Measurements from ENCODE around the gene CADPS2. TPM values are rescaled to one million over a fixed set of nuclear protein-coding genes. Genes with fewer than 3 reads are reported as not detected.
A peak's percentile ranks its signal among the peaks of the same experiment; 100 is the strongest.

The CADPS2 gene
- total and polyA plus RNA-seq, 5 donors from 2014 or later, result 0.07 TPM; not detected in 4

GRCh38 chr7:122896509-122896908, 10.2 kb upstream of the CADPS2 start:
- Mint-ChIP-seq H3K4me3 (no peak overlapping the region), H3K9me3 (peaks cover 0 to 4% (median 0%) of the 10 kb centered on the region in 7 donors), H3K27ac (no peak overlapping the region), H3K36me3 (no peaks in the 10 kb centered on the region), H3K27me3 (no peaks in the 10 kb centered on the region), H3K4me1 (no peaks in the 10 kb centered on the region)
- Histone ChIP-seq H3K27me3 (ENCODE audit: control insufficient read depth, insufficient read depth, low read length) (no peaks in the 10 kb centered on the region), H3K9me3 (ENCODE audit: control insufficient read depth in 2 of 2, low read length in 2 of 2) (no peaks in the 10 kb centered on the region), H3K36me3 (ENCODE audit: control insufficient read depth, insufficient read depth, low read length) (no peaks in the 10 kb centered on the region), H3K4me1 (ENCODE audit: control insufficient read depth, insufficient read depth, low read length, poor library complexity, severe bottlenecking) (no peaks in the 10 kb centered on the region), H3K27ac (ENCODE audit: insufficient read depth, low read length, poor library complexity, severe bottlenecking) (no peak overlapping the region), H3K4me3 (ENCODE audit: low read depth, low read length) (no peak overlapping the region)
- DNase-seq, result no peak
- ATAC-seq (ENCODE audit: low read depth in 2 of 2), result no peak

- Histone ChIP-seq H3K9me3 (ENCODE audit: control insufficient read depth in 2 of 2, low read length in 2 of 2) (no peaks in the 10 kb centered on the region), H3K4me1 (ENCODE audit: control insufficient read depth, insufficient read depth, low read length, poor library complexity, severe bottlenecking) (no peaks in the 10 kb centered on the region), H3K36me3 (ENCODE audit: control insufficient read depth, insufficient read depth, low read length) (no peaks in the 10 kb centered on the region), H3K27me3 (ENCODE audit: control insufficient read depth, insufficient read depth, low read length) (no peaks in the 10 kb centered on the region), H3K27ac (ENCODE audit: insufficient read depth, low read length, poor library complexity, severe bottlenecking) (no peak overlapping the region), H3K4me3 (ENCODE audit: low read depth, low read length) (no peak overlapping the region)
- H3K27ac Mint-ChIP-seq, result no peak overlapping the region
- H3K9me3 Mint-ChIP-seq, result peaks cover 0 to 2% (median 1%) of the 10 kb centered on the region in 7 donors
- no peaks in the 10 kb centered on the region for H3K4me1 Mint-ChIP-seq
- H3K27me3 Mint-ChIP-seq, result peaks cover 12% of the 10 kb centered on the region
- no peak for DNase-seq
- no peak overlapping the region for H3K4me3 Mint-ChIP-seq
- H3K36me3 Mint-ChIP-seq, result no peaks in the 10 kb centered on the region
- no peak for ATAC-seq (ENCODE audit: low read depth in 2 of 2)
These were observed 7.2 kb upstream of the CADPS2 start for GRCh38 chr7:122893486-122893885.

- Mint-ChIP-seq H3K27ac (no peak overlapping the region), H3K4me3 (no peak overlapping the region), H3K27me3 (peaks cover 47% of the 10 kb centered on the region), H3K36me3 (no peaks in the 10 kb centered on the region), H3K4me1 (peaks cover 0 to 6% (median 2%) of the 10 kb centered on the region in 4 donors), H3K9me3 (peaks cover 0 to 2% (median 1%) of the 10 kb centered on the region in 7 donors)
- ATAC-seq (ENCODE audit: low read depth in 2 of 2) (no peak), DNase-seq (no peak)
- H3K27ac ChIP-seq (ENCODE audit: insufficient read depth, low read length, poor library complexity, severe bottlenecking), result no peak overlapping the region
- H3K9me3 ChIP-seq (ENCODE audit: control insufficient read depth in 2 of 2, low read length in 2 of 2), result no peaks in the 10 kb centered on the region
- H3K4me3 ChIP-seq (ENCODE audit: low read depth, low read length), result no peak overlapping the region
- H3K27me3 ChIP-seq (ENCODE audit: control insufficient read depth, insufficient read depth, low read length), result peaks cover 16% of the 10 kb centered on the region
- no peaks in the 10 kb centered on the region for H3K36me3 ChIP-seq (ENCODE audit: control insufficient read depth, insufficient read depth, low read length)
- H3K4me1 ChIP-seq (ENCODE audit: control insufficient read depth, insufficient read depth, low read length, poor library complexity, severe bottlenecking), result peaks cover 6% of the 10 kb centered on the region
These were observed 2.9 kb upstream of the CADPS2 start for GRCh38 chr7:122889116-122889515.

- H3K4me3 Mint-ChIP-seq, result no peak overlapping the region
- H3K4me1 Mint-ChIP-seq, result peaks cover 0 to 6% (median 2%) of the 10 kb centered on the region in 4 donors
- no peak for DNase-seq
- no peaks in the 10 kb centered on the region for H3K9me3 ChIP-seq (ENCODE audit: control insufficient read depth in 2 of 2, low read length in 2 of 2)
- H3K4me3 ChIP-seq (ENCODE audit: low read depth, low read length), result no peak overlapping the region
- no peaks in the 10 kb centered on the region for H3K36me3 Mint-ChIP-seq
- no peaks in the 10 kb centered on the region for H3K36me3 ChIP-seq (ENCODE audit: control insufficient read depth, insufficient read depth, low read length)
- no peak overlapping the region for H3K27ac ChIP-seq (ENCODE audit: insufficient read depth, low read length, poor library complexity, severe bottlenecking)
- ATAC-seq (ENCODE audit: low read depth in 2 of 2), result no peak
- peaks cover 0 to 2% (median 1%) of the 10 kb centered on the region in 7 donors for H3K9me3 Mint-ChIP-seq
- H3K27ac Mint-ChIP-seq, result no peak overlapping the region
- peaks cover 57% of the 10 kb centered on the region for H3K27me3 Mint-ChIP-seq
- peaks cover 16% of the 10 kb centered on the region for H3K27me3 ChIP-seq (ENCODE audit: control insufficient read depth, insufficient read depth, low read length)
- H3K4me1 ChIP-seq (ENCODE audit: control insufficient read depth, insufficient read depth, low read length, poor library complexity, severe bottlenecking), result peaks cover 6% of the 10 kb centered on the region
These were observed 1.6 kb upstream of the CADPS2 start for GRCh38 chr7:122887848-122888247.

GRCh38 chr7:122887198-122887597, 938 bp upstream of the CADPS2 start:
- no peaks in the 10 kb centered on the region for H3K36me3 Mint-ChIP-seq
- peaks cover 63% of the 10 kb centered on the region for H3K27me3 Mint-ChIP-seq
- Histone ChIP-seq H3K4me1 (ENCODE audit: control insufficient read depth, insufficient read depth, low read length, poor library complexity, severe bottlenecking) (peaks cover 6% of the 10 kb centered on the region), H3K4me3 (ENCODE audit: low read depth, low read length) (no peak overlapping the region), H3K9me3 (ENCODE audit: control insufficient read depth in 2 of 2, low read length in 2 of 2) (no peaks in the 10 kb centered on the region), H3K36me3 (ENCODE audit: control insufficient read depth, insufficient read depth, low read length) (no peaks in the 10 kb centered on the region), H3K27ac (ENCODE audit: insufficient read depth, low read length, poor library complexity, severe bottlenecking) (no peak overlapping the region), H3K27me3 (ENCODE audit: control insufficient read depth, insufficient read depth, low read length) (peaks cover 19% of the 10 kb centered on the region)
- peak overlapping the region in 1 of 4 donors; percentile 22 for H3K4me3 Mint-ChIP-seq
- no peak overlapping the region for H3K27ac Mint-ChIP-seq
- ATAC-seq (ENCODE audit: low read depth in 2 of 2), result no peak
- no peak for DNase-seq
- peaks cover 0 to 3% (median 1%) of the 10 kb centered on the region in 7 donors for H3K9me3 Mint-ChIP-seq
- peaks cover 0 to 6% (median 2%) of the 10 kb centered on the region in 4 donors for H3K4me1 Mint-ChIP-seq

GRCh38 chr7:122885583-122886356, 490 bp downstream of the CADPS2 start:
- ATAC-seq (ENCODE audit: low read depth in 2 of 2), result no peak
- Histone ChIP-seq H3K9me3 (ENCODE audit: control insufficient read depth in 2 of 2, low read length in 2 of 2) (no peaks in the 10 kb centered on the region), H3K27me3 (ENCODE audit: control insufficient read depth, insufficient read depth, low read length) (peaks cover 19% of the 10 kb centered on the region), H3K4me3 (ENCODE audit: low read depth, low read length) (no peak overlapping the region), H3K36me3 (ENCODE audit: control insufficient read depth, insufficient read depth, low read length) (no peaks in the 10 kb centered on the region), H3K27ac (ENCODE audit: insufficient read depth, low read length, poor library complexity, severe bottlenecking) (no peak overlapping the region), H3K4me1 (ENCODE audit: control insufficient read depth, insufficient read depth, low read length, poor library complexity, severe bottlenecking) (peaks cover 6% of the 10 kb centered on the region)
- Mint-ChIP-seq H3K4me1 (peaks cover 0 to 6% (median 2%) of the 10 kb centered on the region in 4 donors), H3K4me3 (peak overlapping the region in 1 of 4 donors; percentile 9), H3K27ac (no peak overlapping the region), H3K27me3 (peaks cover 59% of the 10 kb centered on the region), H3K36me3 (no peaks in the 10 kb centered on the region), H3K9me3 (peaks cover 0 to 3% (median 1%) of the 10 kb centered on the region in 7 donors)
- no peak for DNase-seq

GRCh38 chr7:122884186-122884585, 2.1 kb downstream of the CADPS2 start:
- Histone ChIP-seq H3K4me3 (ENCODE audit: low read depth, low read length) (no peak overlapping the region), H3K27me3 (ENCODE audit: control insufficient read depth, insufficient read depth, low read length) (peaks cover 19% of the 10 kb centered on the region), H3K27ac (ENCODE audit: insufficient read depth, low read length, poor library complexity, severe bottlenecking) (no peak overlapping the region), H3K4me1 (ENCODE audit: control insufficient read depth, insufficient read depth, low read length, poor library complexity, severe bottlenecking) (peaks cover 6% of the 10 kb centered on the region), H3K36me3 (ENCODE audit: control insufficient read depth, insufficient read depth, low read length) (no peaks in the 10 kb centered on the region), H3K9me3 (ENCODE audit: control insufficient read depth in 2 of 2, low read length in 2 of 2) (no peaks in the 10 kb centered on the region)
- no peaks in the 10 kb centered on the region for H3K36me3 Mint-ChIP-seq
- DNase-seq, result no peak
- no peak overlapping the region for H3K4me3 Mint-ChIP-seq
- ATAC-seq (ENCODE audit: low read depth in 2 of 2), result no peak
- peaks cover 0 to 2% (median under 1%) of the 10 kb centered on the region in 7 donors for H3K9me3 Mint-ChIP-seq
- peaks cover 0 to 6% (median 2%) of the 10 kb centered on the region in 4 donors for H3K4me1 Mint-ChIP-seq
- H3K27ac Mint-ChIP-seq, result no peak overlapping the region
- H3K27me3 Mint-ChIP-seq, result peaks cover 58% of the 10 kb centered on the region

Measured in CD4-positive, CD25-positive, alpha-beta regulatory T cell (primary cell).